Mesangial cell (primary cell): ENCODE measurements around the gene FZD10. TPM values are rescaled to one million over a fixed set of nuclear protein-coding genes. Genes with fewer than 3 reads are reported as not detected.

Experiments used
- total RNA-seq: library from RNA; depleted of rRNA; stranded (reverse); fragments of >200 nt; gene quantifications from 2 replicates; pipeline ENCODE4 v1.2.3, GENCODE V29; 2015

Gene FZD10
- total RNA-seq = 0.49 and 0.51 TPM in 2 replicates

DNA sequence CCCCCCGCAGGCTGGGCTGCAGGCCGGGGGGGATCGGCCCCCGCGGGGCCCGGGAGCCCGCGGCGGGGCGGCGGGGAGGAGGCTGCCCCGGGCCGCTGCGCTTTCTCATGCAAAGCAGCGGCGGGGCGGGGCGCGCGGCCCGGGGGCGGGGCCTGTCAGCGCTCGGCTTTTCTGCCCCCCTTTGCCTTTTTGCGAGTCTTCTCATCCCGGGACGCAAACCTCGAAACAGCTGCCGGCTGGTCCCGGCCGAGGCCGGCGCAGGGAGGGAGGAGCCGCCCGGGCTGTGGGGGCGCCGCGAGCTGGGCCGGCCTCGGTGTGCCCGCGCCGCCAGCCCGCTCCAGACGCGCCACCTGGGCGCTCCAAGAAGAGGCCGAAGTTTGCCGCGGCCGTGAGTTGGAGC lies at the start of gene FZD10:
Gene FZD10 (plus strand): TSS at position 198 of the 400 bp plus-strand sequence. CDS start 479 bp downstream, outside the sequence.

Other genes with a start within 250 kb of the FZD10 start
- gene PIWIL1, start 175.4 kb downstream of the FZD10 start, total RNA-seq = not detected in 2 replicates